MCF 10A (cell line): ENCODE results near the gene CALD1. TPM values are rescaled to one million over a fixed set of nuclear protein-coding genes. Genes with fewer than 3 reads are reported as not detected.

Source experiments
- BruUV-seq: library from RNA; stranded (reverse); fragments of 400-500 nt; replicated peaks from 2 replicates; lab custom pipeline; 2021; lab: Mats Ljungman, UMichigan
- CTCF ChIA-PET: fragments of 300-600 bp; sonication (Branson Sonifier 250); formaldehyde crosslinking; extraction: SDS; loops from one replicate; lab custom pipeline; 2021; ENCODE audit warnings: antibody characterized with exemption, inconsistent platforms; lab: Yijun Ruan, JAX
- POLR2A ChIA-PET: fragments of 300-600, 350-650 bp; sonication (Branson Sonifier 250); formaldehyde crosslinking; extraction: SDS; loops from one replicate; lab custom pipeline; 2020; ENCODE audit warnings: antibody characterized with exemption, inconsistent platforms; lab: Yijun Ruan, JAX
- DNase-seq: peaks from one replicate; pipeline ENCODE4 v3.0.0-alpha.2; 2018; ENCODE audit not compliant: unreplicated experiment
- H3K27ac Mint-ChIP-seq: one replicate; pipeline ENCODE4 v1.8.0; 2022; ENCODE audit warnings: mild to moderate bottlenecking, low read depth, mixed read lengths; ENCODE audit not compliant: unreplicated experiment
- H3K27me3 Mint-ChIP-seq: one replicate; pipeline ENCODE4 v1.8.0; 2022; ENCODE audit warnings: mixed read lengths; ENCODE audit not compliant: insufficient read depth, unreplicated experiment
- H3K36me3 Mint-ChIP-seq: one replicate; pipeline ENCODE4 v1.8.0; 2022; ENCODE audit warnings: mild to moderate bottlenecking, moderate library complexity, mixed read lengths; ENCODE audit not compliant: insufficient read depth, unreplicated experiment
- H3K4me1 Mint-ChIP-seq: one replicate; pipeline ENCODE4 v1.8.0; 2022; ENCODE audit warnings: mixed read lengths; ENCODE audit not compliant: insufficient read depth, unreplicated experiment
- H3K4me3 Mint-ChIP-seq: one replicate; pipeline ENCODE4 v1.8.0; 2022; ENCODE audit warnings: mild to moderate bottlenecking, moderate library complexity, mixed read lengths; ENCODE audit not compliant: unreplicated experiment
- H3K9me3 Mint-ChIP-seq: one replicate; pipeline ENCODE4 v1.8.0; 2022; ENCODE audit warnings: mixed read lengths; ENCODE audit not compliant: unreplicated experiment
- intact Hi-C: fragments of 100-400 bp; cut with micrococcal nuclease; formaldehyde crosslinking; loops from 2 replicates; pipeline ENCODE4 v1.14.1; 2022
- total RNA-seq: library from RNA; stranded (reverse); gene quantifications from 2 replicates; pipeline ENCODE4 v1.2.3, GENCODE V29; 2022
- TF ChIP-seq, protein P1 (sequence below): fragments of 200-600 bp; IDR thresholded peaks from one replicate; pipeline ENCODE4 v1.8.0; 2022; ENCODE audit warnings: antibody characterized with exemption, mild to moderate bottlenecking; ENCODE audit not compliant: unreplicated experiment

The CALD1 gene
- total RNA-seq, 1 experiment from 2014 or later: 183 TPM

DNA sequence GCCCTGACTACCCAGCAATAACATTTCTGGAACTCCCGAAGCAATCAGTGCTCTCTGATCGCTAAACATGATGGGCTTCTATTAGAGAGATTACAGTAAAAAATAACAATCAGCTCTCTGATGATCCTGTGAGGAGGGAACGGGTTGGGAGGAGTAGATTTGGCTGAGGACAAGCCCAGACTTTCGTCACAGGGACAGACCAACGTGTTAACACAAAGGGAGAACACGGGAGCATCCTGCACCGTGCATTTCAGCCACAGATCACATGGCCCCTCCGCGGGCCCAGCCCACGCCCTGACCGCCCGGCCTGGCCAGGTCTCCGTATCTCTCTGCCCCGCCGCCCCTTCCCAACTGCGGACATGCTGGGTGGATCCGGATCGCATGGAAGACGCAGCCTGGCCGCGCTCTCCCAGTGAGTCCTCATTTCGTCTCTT, 111.8 kb downstream of the CALD1 start:
- Mint-ChIP-seq H3K36me3 (peaks cover under 1% of the 10 kb centered on the region), H3K27ac (peak overlapping the region; percentile 75), H3K27me3 (no peaks in the 10 kb centered on the region), H3K9me3 (peaks cover 9% of the 10 kb centered on the region), H3K4me1 (peaks cover 58% of the 10 kb centered on the region), H3K4me3 (peak overlapping the region; percentile 73)
- no TSS peak for BruUV-seq
- TF ChIP-seq, protein P1, sequence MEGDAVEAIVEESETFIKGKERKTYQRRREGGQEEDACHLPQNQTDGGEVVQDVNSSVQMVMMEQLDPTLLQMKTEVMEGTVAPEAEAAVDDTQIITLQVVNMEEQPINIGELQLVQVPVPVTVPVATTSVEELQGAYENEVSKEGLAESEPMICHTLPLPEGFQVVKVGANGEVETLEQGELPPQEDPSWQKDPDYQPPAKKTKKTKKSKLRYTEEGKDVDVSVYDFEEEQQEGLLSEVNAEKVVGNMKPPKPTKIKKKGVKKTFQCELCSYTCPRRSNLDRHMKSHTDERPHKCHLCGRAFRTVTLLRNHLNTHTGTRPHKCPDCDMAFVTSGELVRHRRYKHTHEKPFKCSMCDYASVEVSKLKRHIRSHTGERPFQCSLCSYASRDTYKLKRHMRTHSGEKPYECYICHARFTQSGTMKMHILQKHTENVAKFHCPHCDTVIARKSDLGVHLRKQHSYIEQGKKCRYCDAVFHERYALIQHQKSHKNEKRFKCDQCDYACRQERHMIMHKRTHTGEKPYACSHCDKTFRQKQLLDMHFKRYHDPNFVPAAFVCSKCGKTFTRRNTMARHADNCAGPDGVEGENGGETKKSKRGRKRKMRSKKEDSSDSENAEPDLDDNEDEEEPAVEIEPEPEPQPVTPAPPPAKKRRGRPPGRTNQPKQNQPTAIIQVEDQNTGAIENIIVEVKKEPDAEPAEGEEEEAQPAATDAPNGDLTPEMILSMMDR: no peak
- ChIA-PET CTCF (interaction anchor here (0.7 to 1.3 kb wide), 2 partner anchors 12 to 95 kb away, joined by 4 read pairs; partner anchors contain the start of gene AGBL3), POLR2A (interaction anchor here (0.6 to 1.8 kb wide), 23 partner anchors 9 to 359 kb away, joined by 3 to 12 read pairs (median 5); partner anchors contain the start of genes BPGM, CALD1 and CYREN)
- intact Hi-C loops: loop anchor here (5.0 kb wide), 1 partner anchor 109 kb away; no protein-coding TSS in a partner anchor
- DNase-seq: peak; percentile 99

GRCh38 chr7:134891696-134892678, 112.6 kb downstream of the CALD1 start:
- TSS peak; percentile 51 for BruUV-seq
- H3K9me3 Mint-ChIP-seq: peaks cover 11% of the 10 kb centered on the region
- peak; percentile 45 for DNase-seq
- peaks cover 8% of the 10 kb centered on the region for H3K36me3 Mint-ChIP-seq
- CTCF ChIA-PET: interaction anchor here (0.7 to 0.9 kb wide), 2 partner anchors 47 to 90 kb away, joined by 3 read pairs; no protein-coding TSS in a partner anchor
- peak overlapping the region; percentile 75 for H3K27ac Mint-ChIP-seq
- POLR2A ChIA-PET: interaction anchor here (0.6 to 1.8 kb wide), 17 partner anchors 8 to 281 kb away, joined by 3 to 12 read pairs (median 6); partner anchors contain the start of genes BPGM, CALD1 and CYREN
- H3K27me3 Mint-ChIP-seq: no peaks in the 10 kb centered on the region
- peaks cover 51% of the 10 kb centered on the region for H3K4me1 Mint-ChIP-seq
- TF ChIP-seq, protein P1: no peak
- peak overlapping the region; percentile 73 for H3K4me3 Mint-ChIP-seq
- intact Hi-C loops: loop anchor here (5.0 kb wide), 1 partner anchor 110 kb away; no protein-coding TSS in a partner anchor

DNA sequence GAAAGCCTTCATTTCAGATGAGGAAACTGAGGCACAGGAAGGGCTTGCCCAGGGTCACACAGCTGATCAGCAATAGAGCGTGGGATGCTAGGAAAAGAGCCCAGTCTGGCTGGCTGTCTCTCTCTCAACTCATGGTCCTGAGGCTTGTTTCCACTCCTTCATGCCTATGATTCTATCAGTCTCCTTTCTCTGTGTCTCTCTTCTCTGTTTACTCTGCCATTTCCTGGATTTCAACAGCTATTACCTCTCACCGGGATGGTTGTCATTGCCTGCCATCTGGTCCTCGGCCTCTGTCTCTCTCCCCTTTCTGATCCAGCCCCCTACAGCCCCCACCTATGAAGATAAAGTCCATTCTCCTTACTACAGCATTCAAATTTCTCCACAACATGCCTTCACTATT, 113.5 kb downstream of the CALD1 start:
- TF ChIP-seq, protein P1: no peak

More for the DNA sequence above, 113.5 kb downstream of the CALD1 start:
- no peaks in the 10 kb centered on the region for H3K27me3 Mint-ChIP-seq
- no peak for DNase-seq
- H3K4me3 Mint-ChIP-seq: peak overlapping the region; percentile 73
- H3K4me1 Mint-ChIP-seq: peaks cover 42% of the 10 kb centered on the region
- peaks cover 16% of the 10 kb centered on the region for H3K36me3 Mint-ChIP-seq
- peaks cover 11% of the 10 kb centered on the region for H3K9me3 Mint-ChIP-seq
- BruUV-seq: no TSS peak
- intact Hi-C loops: loop anchor here (5.0 kb wide), 1 partner anchor 111 kb away; no protein-coding TSS in a partner anchor
- peak overlapping the region; percentile 75 for H3K27ac Mint-ChIP-seq
- CTCF ChIA-PET: interaction anchor here (0.7 to 1.2 kb wide), 6 partner anchors 48 to 733 kb away, joined by 3 to 7 read pairs (median 4); no protein-coding TSS in a partner anchor
- POLR2A ChIA-PET: interaction anchor here (0.6 to 1.7 kb wide), 8 partner anchors 9 to 450 kb away, joined by 3 to 9 read pairs (median 4); partner anchors contain the start of gene CALD1
